HG03460 (cell line): ENCODE measurements around the gene TMEM205.
"Not testable (repeated sequence)": the region's sequence is repeated elsewhere in the genome, so short reads cannot be mapped to it uniquely, and the experiment has no call there.

Source experiments
- ATAC-seq: cut with Tn5 transposase; IDR thresholded peaks from one replicate; pipeline ENCODE4 v1.9.1; 2021; ENCODE audit not compliant: unreplicated experiment

Gene TMEM205

DNA sequence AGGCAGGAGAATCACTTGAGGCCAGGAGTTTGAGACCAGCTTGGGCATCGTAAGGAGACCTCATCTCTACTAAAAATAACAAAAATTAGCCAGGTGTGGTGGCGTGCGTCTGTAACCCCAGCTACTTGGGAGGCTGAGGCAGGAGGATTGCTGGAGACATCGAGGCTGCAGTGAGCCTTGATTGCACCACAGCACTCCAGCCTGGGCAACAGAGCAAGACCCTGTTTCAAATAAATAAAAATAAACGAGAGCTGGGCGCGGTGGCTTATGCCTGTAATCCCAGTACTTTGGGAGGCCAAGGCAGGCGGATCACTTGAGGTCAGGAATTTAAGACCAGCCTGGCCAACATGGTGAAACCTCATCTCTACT is 6.0 kb downstream of the TMEM205 start:
- not testable (repeated sequence) for ATAC-seq

DNA sequence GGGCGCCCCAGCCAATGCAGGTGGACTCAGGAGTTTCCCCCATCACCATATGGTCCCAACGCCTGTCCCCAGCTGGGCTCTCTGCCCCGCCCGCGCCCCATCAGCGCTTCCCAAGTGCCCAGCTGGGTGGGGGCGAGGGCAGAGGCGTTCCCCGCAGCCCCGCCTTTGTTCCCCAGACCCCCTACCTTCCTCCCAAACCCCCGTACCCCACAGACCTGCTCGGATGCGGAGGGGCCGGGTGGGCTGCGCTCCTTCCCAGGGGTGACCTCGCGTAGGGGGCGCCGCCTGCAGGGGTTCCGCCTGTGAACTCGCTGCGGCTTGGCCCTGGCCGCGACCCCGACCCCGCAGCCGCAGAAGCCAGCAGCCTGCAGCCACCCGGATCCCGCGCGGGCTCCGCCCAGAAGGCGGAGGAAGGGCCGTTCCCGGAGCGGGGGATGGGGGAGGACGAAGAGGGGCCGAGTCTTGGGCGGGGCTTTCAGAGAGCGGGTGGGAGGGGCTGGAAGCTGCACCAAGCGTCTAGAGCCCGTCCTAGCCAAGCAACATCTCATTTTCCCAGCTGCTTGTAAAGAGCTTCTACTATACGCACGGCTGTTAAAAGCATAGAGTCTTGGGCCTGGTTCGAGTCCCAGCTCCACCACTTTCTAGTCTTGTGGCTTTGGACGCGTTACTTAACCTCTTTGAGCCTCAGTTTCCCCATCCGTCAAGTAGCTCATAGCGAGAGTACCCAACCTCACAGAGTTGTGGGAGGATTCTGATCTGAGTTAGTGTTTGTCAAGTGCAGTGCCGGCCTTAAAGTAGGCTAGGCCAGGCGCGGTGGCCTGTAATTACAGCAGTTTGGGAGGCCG is 6.6 kb downstream of the TMEM205 start, which contains the start of gene RAB3D:
TSS of gene RAB3D (minus strand) at position 404 of the 845 bp plus-strand sequence. CDS start 2,258 bp downstream, outside the sequence.
- ATAC-seq = no peak

GRCh38 chr19:11338569-11339253 is 7.4 kb downstream of the TMEM205 start:
- ATAC-seq = no peak

- no peak for ATAC-seq
Measured at GRCh38 chr19:11338121-11338520, 7.9 kb downstream of the TMEM205 start.

DNA sequence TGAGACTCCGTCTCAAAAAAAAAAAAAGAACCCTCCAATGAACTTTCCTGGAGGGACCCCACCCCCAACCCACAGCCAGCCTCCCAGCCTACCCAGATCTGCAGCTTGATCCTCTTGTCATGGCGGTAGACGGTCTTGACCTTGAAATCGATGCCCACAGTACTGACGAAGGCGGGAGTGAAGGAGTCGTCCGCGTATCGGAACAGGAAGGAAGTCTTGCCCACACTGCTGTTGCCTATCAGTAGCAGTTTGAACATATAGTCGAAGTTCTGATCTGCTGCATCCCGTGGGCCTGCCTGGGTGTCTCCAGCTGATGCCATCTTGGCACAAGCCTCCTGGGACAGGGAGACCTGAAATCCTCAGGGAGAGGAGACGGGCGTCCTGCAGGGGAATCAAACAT is 9.0 kb downstream of the TMEM205 start:
- ATAC-seq = no peak

GRCh38 chr19:11335449-11336146 is 10.5 kb downstream of the TMEM205 start:
- no peak for ATAC-seq

DNA sequence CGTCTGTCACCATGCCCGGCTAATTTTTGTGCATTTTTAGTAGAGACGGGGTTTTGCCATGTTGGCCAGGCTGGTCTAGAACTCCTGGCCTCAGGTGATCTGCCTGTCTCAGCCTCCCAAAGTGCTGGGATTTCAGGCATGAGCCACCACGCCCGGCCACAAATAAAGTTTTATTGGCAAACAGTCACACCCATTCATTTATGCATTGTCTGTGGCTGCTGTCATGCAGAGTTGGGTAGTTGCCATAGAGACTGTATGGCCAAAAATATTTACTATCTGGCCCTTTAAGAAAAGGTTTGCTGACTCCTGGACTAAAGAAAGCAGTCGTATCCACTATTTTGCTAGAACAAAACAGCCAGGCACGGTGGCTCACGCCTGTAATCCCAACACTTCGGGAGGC is 12.2 kb downstream of the TMEM205 start:
- not testable (repeated sequence) for ATAC-seq

- no peak for ATAC-seq
Measured at GRCh38 chr19:11332822-11333221, 13.2 kb downstream of the TMEM205 start.

- ATAC-seq = no peak
Measured at GRCh38 chr19:11331502-11331901, 14.6 kb downstream of the TMEM205 start.

GRCh38 chr19:11330127-11330526 is 15.9 kb downstream of the TMEM205 start:
- ATAC-seq = no peak

DNA sequence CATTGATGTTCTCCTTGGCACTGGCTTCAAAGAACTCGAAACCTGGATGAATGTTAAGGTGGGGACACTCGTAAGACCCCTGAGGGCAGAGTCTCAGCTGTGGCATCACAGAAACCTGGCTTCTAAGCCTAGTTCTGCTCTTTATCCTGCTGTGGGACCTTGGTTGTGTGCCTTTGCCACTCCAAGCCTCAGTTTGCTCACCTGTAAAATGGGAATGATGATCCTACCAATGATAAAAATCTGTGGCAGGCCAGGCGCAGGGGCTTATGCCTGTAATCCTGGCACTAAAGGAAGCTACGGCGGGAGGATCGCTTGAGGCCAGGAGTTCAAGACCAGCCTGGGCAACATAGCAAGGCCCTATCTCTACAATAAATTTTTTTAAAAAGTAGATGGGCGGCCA is 20.5 kb downstream of the TMEM205 start:
- ATAC-seq = no peak

- no peak for ATAC-seq
Measured at GRCh38 chr19:11324748-11325389, 21.2 kb downstream of the TMEM205 start.

- peak; percentile 68 for ATAC-seq
Measured at GRCh38 chr19:11324079-11324661, 21.9 kb downstream of the TMEM205 start.

DNA sequence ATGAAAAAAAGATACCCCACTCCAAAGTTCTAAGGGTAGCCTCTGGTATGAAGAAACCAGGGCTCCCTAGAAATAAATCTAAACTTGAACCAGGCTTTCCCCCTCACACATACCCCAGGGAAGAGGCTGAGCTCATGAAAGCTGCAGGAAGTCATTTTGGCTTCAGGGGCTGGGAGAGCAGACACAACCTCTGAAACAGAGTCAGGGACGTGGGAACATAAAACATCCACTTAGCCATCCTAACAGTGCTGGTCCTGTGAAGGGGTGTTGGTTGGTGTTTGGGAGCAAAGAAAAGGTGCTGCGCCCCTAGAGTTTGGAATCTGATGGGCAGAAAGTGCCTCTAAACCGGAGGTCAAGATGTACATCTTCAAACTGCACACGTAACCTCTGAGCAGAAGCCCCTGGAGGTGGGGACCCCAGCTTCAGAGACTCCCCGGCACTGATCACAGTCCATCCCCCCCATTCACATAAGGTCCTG is 22.4 kb downstream of the TMEM205 start:
- ATAC-seq = no peak

- no peak for ATAC-seq
Measured at GRCh38 chr19:11322269-11323024, 23.6 kb downstream of the TMEM205 start.

DNA sequence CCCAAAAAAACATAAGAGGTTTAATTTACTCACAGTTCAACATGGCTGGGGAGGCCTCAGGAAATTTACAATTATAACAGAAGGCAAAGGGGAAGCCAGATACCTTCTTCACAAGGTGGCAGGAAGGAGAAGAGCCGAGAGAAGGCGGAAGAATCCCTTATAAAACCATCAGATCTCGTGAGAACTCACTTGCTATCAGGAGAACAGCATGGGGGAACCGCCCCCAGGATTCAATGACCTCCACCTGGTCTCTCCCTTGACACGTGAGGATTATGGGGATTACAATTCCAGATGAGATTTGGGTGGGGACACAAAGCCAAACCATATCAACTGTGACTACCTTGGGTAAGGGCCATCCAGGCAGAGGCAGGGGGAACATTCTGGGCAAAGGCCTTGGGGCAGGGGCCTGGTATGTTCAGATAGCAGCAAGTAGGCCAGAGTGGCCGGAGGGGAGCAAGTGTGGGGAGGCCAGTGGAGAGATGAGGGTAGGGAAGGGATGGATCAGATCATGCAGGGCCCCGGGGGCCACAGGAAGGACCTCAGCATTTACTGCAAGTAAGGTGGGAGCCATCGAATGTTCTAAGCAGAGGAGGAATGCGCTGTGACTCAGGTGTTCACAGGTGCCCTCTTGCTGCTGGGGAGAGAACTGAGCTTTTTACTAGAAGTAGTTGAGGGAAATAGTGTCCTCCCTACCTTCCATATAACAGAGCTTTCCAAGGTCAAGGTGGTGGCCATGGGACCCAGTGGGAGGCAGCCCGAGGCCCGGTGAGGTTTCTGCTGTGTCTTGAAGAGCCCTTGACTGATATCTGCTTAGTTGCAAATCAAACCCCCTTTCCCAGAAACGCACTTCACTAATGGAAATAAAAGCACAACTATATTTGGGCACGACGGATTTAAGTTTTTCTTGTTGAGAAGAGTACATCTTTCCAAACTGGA is 24.6 kb downstream of the TMEM205 start:
- ATAC-seq = no peak

DNA sequence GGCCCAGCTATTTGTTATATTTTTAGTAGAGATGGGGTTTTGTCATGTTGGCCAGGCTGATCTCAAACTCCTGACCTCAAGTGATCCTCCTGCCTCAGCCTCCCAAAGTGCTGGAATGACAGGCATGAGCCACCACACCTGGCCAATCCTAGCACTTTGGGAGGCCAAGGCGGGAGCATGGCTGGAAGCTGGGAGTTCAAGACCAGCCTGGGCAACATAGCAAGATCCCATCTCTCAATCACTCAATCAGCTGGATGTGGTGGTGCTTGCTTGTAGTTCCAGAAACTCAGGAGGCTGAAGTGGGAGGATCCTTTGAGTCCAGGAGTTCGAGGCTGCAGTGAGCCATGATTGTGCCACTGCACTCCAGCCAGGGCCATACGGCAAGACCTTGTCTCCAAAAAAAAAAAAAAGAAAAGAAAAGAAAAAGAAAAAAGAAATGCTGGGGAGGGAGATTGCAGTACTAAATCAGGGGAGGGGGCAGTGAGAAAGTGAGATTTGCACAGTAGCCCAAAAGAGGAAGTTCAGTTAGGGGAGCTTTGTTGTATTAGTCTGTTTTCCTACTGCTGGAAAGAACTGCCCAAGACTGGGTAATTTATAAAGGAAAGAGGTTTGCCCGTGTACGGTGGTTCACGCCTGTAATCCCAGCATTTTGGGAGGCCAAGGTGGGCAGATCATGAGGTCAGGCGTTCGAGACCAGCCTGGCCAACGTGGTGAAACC is 25.6 kb downstream of the TMEM205 start:
- not testable (repeated sequence) for ATAC-seq

DNA sequence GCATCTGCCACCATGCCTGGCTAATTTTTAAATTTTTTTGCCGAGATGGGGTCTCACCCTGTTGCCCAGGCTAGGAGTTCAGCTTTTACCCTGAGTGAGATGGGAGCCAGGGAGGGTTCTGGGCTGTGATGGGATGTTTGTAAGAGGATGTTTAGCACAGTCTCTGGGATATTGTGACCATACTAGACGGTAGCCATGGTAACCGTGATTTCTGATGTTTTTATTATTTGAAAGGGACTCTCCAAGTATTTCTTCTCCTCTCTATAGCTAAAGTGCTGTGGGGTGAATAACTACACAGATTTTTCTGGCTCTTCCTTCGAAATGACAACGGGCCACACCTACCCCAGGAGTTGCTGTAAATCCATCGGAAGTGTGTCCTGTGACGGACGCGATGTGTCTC is 39.7 kb downstream of the TMEM205 start:
- no peak for ATAC-seq
